OCI-LY1 (cell line): ENCODE measurements around the gene DIAPH3.

ENCODE experiments used
- EZH2 ChIP-seq: fragments of 200-600 bp; sonication (generic), shearing (Covaris generic); IDR thresholded peaks from 2 replicates; pipeline ENCODE4 v1.8.0; 2017; ENCODE audit warnings: borderline replicate concordance, mixed run types, mild to moderate bottlenecking, antibody characterized with exemption, low read length, moderate library complexity, mixed read lengths
- TF ChIP-seq, protein P1 (sequence below): fragments of 200-600 bp; sonication (generic), shearing (Covaris generic); IDR thresholded peaks from 2 replicates; pipeline ENCODE4 v1.5.1; 2017; ENCODE audit warnings: mild to moderate bottlenecking, antibody characterized with exemption, low read length, moderate library complexity, mixed read lengths

- TF ChIP-seq, protein P1, sequence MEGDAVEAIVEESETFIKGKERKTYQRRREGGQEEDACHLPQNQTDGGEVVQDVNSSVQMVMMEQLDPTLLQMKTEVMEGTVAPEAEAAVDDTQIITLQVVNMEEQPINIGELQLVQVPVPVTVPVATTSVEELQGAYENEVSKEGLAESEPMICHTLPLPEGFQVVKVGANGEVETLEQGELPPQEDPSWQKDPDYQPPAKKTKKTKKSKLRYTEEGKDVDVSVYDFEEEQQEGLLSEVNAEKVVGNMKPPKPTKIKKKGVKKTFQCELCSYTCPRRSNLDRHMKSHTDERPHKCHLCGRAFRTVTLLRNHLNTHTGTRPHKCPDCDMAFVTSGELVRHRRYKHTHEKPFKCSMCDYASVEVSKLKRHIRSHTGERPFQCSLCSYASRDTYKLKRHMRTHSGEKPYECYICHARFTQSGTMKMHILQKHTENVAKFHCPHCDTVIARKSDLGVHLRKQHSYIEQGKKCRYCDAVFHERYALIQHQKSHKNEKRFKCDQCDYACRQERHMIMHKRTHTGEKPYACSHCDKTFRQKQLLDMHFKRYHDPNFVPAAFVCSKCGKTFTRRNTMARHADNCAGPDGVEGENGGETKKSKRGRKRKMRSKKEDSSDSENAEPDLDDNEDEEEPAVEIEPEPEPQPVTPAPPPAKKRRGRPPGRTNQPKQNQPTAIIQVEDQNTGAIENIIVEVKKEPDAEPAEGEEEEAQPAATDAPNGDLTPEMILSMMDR: no peak
- no peak for TF ChIP-seq EZH2
Measured at GRCh38 chr13:60138674-60139073, 25.1 kb downstream of the DIAPH3 start.
